DOHH2 (cell line): ENCODE data around the gene VSTM2B.

Experiments used
- EZH2phosphoT487 ChIP-seq: fragments of 200-600 bp; sonication (generic); IDR thresholded peaks from 2 replicates; pipeline ENCODE4 v1.6.1; 2017; ENCODE audit warnings: borderline replicate concordance, mild to moderate bottlenecking, antibody characterized with exemption, low read length, moderate library complexity, mixed read lengths
- TF ChIP-seq, protein P1 (sequence below): fragments of 200-600 bp; sonication (generic); IDR thresholded peaks from one replicate; pipeline ENCODE4 v1.5.1; 2014; ENCODE audit warnings: antibody characterized with exemption, mild to moderate bottlenecking, low read depth, low read length; ENCODE audit not compliant: poor library complexity, severe bottlenecking

DNA sequence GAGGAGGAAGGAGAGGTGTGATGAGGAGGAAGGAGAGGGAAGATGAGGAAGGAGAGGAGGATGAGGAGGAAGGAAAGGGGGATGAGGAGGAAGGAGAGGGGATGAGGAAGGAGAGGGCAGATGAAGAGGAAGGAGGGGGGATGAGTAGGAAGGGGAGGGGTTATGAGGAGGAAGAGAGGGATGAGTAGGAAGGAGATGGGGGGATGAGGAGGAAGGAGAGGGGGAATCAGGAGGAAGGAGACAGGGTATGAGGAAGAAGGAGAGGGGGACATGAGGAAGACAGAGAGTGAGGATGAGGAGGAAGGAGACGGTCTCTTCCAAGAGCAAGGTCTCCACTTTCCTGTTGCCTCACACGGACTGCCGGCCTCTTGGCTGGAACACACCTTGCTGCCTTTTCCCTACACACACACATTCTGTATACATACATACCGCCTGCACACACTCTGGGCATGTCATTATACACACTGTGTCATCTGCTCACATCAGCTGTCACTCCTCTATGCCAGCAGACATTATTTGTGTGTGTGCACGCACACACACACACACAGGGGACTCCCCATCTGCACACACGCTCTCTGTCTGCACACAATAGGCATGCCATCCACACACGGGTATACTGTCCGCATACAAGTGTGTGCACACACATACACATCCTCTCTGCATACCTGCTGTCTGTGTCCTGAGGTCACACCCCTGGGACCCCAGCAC lies 11.1 kb upstream of the VSTM2B start:
- TF ChIP-seq, protein P1, sequence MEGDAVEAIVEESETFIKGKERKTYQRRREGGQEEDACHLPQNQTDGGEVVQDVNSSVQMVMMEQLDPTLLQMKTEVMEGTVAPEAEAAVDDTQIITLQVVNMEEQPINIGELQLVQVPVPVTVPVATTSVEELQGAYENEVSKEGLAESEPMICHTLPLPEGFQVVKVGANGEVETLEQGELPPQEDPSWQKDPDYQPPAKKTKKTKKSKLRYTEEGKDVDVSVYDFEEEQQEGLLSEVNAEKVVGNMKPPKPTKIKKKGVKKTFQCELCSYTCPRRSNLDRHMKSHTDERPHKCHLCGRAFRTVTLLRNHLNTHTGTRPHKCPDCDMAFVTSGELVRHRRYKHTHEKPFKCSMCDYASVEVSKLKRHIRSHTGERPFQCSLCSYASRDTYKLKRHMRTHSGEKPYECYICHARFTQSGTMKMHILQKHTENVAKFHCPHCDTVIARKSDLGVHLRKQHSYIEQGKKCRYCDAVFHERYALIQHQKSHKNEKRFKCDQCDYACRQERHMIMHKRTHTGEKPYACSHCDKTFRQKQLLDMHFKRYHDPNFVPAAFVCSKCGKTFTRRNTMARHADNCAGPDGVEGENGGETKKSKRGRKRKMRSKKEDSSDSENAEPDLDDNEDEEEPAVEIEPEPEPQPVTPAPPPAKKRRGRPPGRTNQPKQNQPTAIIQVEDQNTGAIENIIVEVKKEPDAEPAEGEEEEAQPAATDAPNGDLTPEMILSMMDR: no peak
- TF ChIP-seq EZH2phosphoT487: no peak
